GM12878 (cell line): ENCODE results near the gene MIER1. TPM values are rescaled to one million over a fixed set of nuclear protein-coding genes. Genes with fewer than 3 reads are reported as not detected.

ENCODE experiments used
- BHLHE40 ChIP-seq, 2 experiments: fragments of 450-650 bp in 1 of 2; IDR thresholded peaks; 2 replicates each; pipeline ENCODE4 v1.6.1; 2011 to 2017; ENCODE audit warnings: low read depth in 2 of 2, borderline replicate concordance in 1 of 2, improper control_type of control experiment in 1 of 2, low read length in 1 of 2, mild to moderate bottlenecking in 1 of 2
- CEBPB ChIP-seq, 2 experiments: fragments of 150-350 bp in 1 of 2; IDR thresholded peaks; 2 replicates each; pipeline ENCODE4 v1.6.1; 2012 to 2014; ENCODE audit warnings: low read depth in 2 of 2, low read length in 2 of 2, borderline replicate concordance in 1 of 2, inconsistent platforms in 1 of 2
- EP300 ChIP-seq, 2 experiments: fragments of 150-350 bp in 1 of 2; IDR thresholded peaks; 2 replicates each; pipeline ENCODE4 v1.6.1; 2011 to 2012; ENCODE audit warnings: low read depth in 2 of 2, low read length in 2 of 2, borderline replicate concordance in 1 of 2, improper control_type of control experiment in 1 of 2, inconsistent platforms in 1 of 2; ENCODE audit not compliant: control insufficient read depth in 1 of 2
- GABPA ChIP-seq: IDR thresholded peaks from 2 replicates; pipeline ENCODE4 v1.6.1; 2014; ENCODE audit warnings: antibody characterized with exemption, low read depth, mild to moderate bottlenecking, inconsistent platforms
- GATAD2B ChIP-seq: fragments of 450-650 bp; conservative IDR thresholded peaks from 2 replicates; pipeline ENCODE4 v1.6.1; 2017; ENCODE audit warnings: low read depth, mild to moderate bottlenecking, moderate library complexity
- HDAC2 ChIP-seq: fragments of 200-600 bp; sonication (generic); IDR thresholded peaks from 2 replicates; pipeline ENCODE4 v1.6.1; 2017
- JUND ChIP-seq: IDR thresholded peaks from 2 replicates; pipeline ENCODE4 v1.6.1; 2012; ENCODE audit warnings: low read depth, mild to moderate bottlenecking, low read length, improper control_type of control experiment, moderate library complexity
- PAX5 ChIP-seq: IDR thresholded peaks from 2 replicates; pipeline ENCODE4 v1.6.1; 2011; ENCODE audit warnings: low read depth, low read length, borderline replicate concordance
- PAX8 ChIP-seq: fragments of 450-650 bp; IDR thresholded peaks from 2 replicates; pipeline ENCODE4 v1.6.1; 2017; ENCODE audit warnings: mild to moderate bottlenecking, moderate library complexity
- RUNX3 ChIP-seq: IDR thresholded peaks from 2 replicates; pipeline ENCODE4 v1.6.1; 2012; ENCODE audit warnings: low read length, inconsistent platforms
- SRF ChIP-seq, 2 experiments: IDR thresholded peaks; 2 replicates each; pipeline ENCODE4 v1.6.1; 2011; ENCODE audit warnings: low read depth in 2 of 2, low read length in 2 of 2, mild to moderate bottlenecking in 1 of 2, moderate library complexity in 1 of 2
- WRNIP1 ChIP-seq: IDR thresholded peaks from 2 replicates; pipeline ENCODE4 v1.6.1; 2011; ENCODE audit warnings: low read depth, low read length, improper control_type of control experiment, borderline replicate concordance
- ZZZ3 ChIP-seq: IDR thresholded peaks from 2 replicates; pipeline ENCODE4 v1.6.1; 2011; ENCODE audit warnings: low read depth; ENCODE audit not compliant: control insufficient read depth, insufficient read length
- polyA plus RNA-seq, 11 experiments: library from polyadenylated mRNA; depleted of rRNA in 4 of 11; unstranded in 6 of 11; stranded (reverse) in 5 of 11; fragments of >200 nt; fragmentation: Nextera tagmentation in 4 of 11; fragmentation: Illumina TruSeq in 1 of 11; extraction: Ambion mirVana in 4 of 11; extraction: Trizol in 1 of 11; gene quantifications; 1 replicate in 1 of 11; 2 replicates in 10 of 11; pipeline versions ENCODE4 v1.2.1 to v1.2.3, GENCODE V29; 2011 to 2016; ENCODE audit warnings: inconsistent platforms in 2 of 11, missing spikeins in 2 of 11, low read depth in 1 of 11
- total RNA-seq, 4 experiments: library from RNA; depleted of rRNA in 3 of 4; stranded (reverse); fragments of >200 nt in 3 of 4; fragmentation: Illumina TruSeq in 1 of 4; extraction: Trizol in 1 of 4; gene quantifications; 2 replicates each; pipeline versions ENCODE4 v1.2.1 to v1.2.3, GENCODE V29; 2013 to 2021
- TF ChIP-seq, protein P1 (sequence below), 3 experiments: IDR thresholded peaks in 2 of 3; conservative IDR thresholded peaks in 1 of 3; 2 replicates each; pipeline ENCODE4 v1.5.1; 2011; ENCODE audit warnings: low read depth in 3 of 3, low read length in 3 of 3, mild to moderate bottlenecking in 3 of 3, control low read depth in 2 of 3, moderate library complexity in 2 of 3, inconsistent platforms in 1 of 3, mixed read lengths in 1 of 3; ENCODE audit not compliant: control insufficient read depth in 2 of 3, insufficient read depth in 1 of 3; ENCODE audit errors: extremely low read depth in 1 of 3
- TF ChIP-seq, protein P2 (sequence below): fragments of 450-650 bp; formaldehyde crosslinking; IDR thresholded peaks from 2 replicates; pipeline ENCODE4 v1.4.0; 2020; ENCODE audit warnings: mild to moderate bottlenecking, moderate library complexity
- TF ChIP-seq, protein P3 (sequence below): fragments of 150-350 bp; IDR thresholded peaks from 2 replicates; pipeline ENCODE4 v1.6.1; 2016; ENCODE audit warnings: low read depth, low read length
- TF ChIP-seq, protein P4 (sequence below): fragments of 450-650 bp; IDR thresholded peaks from 2 replicates; pipeline ENCODE4 v1.6.1; 2017; ENCODE audit warnings: mild to moderate bottlenecking, low read depth, inconsistent platforms; ENCODE audit not compliant: poor library complexity, severe bottlenecking

Gene MIER1
- total and polyA plus RNA-seq, 10 of the 15 experiments (the other 5 are each of a cell fraction or from before 2014, with no cell fraction given), result 13.6 to 39.8 (median 25.7) TPM

DNA sequence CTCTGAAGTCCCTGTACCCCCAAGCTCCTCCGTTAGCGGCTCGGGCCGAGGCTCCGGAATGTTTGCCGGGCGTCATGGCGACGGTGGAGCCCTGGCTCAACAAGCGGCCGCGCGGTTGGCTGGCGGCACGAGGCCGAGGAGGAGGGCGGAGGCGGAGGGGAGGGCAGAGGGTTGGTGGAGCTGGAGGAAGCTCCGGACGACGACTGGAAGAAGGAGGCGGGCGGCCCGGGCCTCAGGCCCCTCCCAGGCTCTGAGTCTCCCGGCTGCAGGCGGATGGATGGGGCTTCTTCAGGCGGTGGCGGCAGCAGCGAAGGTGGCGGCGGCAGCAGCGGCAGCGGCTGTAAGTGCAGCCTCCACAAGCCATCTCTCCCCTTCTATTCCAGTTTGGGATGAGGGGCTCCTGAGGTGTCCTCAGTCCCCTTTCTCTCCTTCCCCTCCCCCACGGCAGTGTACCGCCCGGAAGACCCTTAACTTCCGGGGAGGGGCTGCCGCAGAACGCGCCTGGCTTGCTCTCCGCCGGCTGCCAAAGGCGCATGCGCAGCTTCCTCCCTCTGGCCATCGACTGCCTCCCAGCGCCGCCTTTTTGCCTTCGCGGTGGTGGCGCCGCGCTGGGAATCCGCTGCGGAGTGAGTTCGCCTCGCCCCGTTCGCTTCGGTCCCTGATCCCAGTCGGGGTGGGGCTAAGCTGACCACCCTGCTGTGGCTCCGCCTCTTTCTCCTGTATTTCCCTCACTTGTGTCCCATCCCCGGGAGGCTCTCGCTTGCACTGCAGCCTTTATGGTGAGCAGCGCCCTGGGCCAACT, at the start of gene MIER1, which contains the start of gene DNAI4 (continued):
- no peak for TF ChIP-seq EP300 (IDR thresholded peaks at IDR 0.05; ENCODE audit: borderline replicate concordance in 1 of 2, control insufficient read depth in 1 of 2, low read depth in 2 of 2, low read length in 2 of 2)
- TF ChIP-seq, protein P1, sequence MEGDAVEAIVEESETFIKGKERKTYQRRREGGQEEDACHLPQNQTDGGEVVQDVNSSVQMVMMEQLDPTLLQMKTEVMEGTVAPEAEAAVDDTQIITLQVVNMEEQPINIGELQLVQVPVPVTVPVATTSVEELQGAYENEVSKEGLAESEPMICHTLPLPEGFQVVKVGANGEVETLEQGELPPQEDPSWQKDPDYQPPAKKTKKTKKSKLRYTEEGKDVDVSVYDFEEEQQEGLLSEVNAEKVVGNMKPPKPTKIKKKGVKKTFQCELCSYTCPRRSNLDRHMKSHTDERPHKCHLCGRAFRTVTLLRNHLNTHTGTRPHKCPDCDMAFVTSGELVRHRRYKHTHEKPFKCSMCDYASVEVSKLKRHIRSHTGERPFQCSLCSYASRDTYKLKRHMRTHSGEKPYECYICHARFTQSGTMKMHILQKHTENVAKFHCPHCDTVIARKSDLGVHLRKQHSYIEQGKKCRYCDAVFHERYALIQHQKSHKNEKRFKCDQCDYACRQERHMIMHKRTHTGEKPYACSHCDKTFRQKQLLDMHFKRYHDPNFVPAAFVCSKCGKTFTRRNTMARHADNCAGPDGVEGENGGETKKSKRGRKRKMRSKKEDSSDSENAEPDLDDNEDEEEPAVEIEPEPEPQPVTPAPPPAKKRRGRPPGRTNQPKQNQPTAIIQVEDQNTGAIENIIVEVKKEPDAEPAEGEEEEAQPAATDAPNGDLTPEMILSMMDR (IDR thresholded peaks at IDR 0.05 in 2 of 3, conservative IDR thresholded peaks at IDR 0.05 in 1 of 3; ENCODE audit: control insufficient read depth in 2 of 3, extremely low read depth in 1 of 3, insufficient read depth in 1 of 3, low read depth in 3 of 3, low read length in 3 of 3), result peak; percentile 14 to 30 (median 21); a peak in 3 of 6 replicates
- TF ChIP-seq CEBPB (IDR thresholded peaks at IDR 0.05; ENCODE audit: borderline replicate concordance in 1 of 2, low read depth in 2 of 2, low read length in 2 of 2), result no peak
- TF ChIP-seq PAX5, result no peak
- TF ChIP-seq, protein P2, sequence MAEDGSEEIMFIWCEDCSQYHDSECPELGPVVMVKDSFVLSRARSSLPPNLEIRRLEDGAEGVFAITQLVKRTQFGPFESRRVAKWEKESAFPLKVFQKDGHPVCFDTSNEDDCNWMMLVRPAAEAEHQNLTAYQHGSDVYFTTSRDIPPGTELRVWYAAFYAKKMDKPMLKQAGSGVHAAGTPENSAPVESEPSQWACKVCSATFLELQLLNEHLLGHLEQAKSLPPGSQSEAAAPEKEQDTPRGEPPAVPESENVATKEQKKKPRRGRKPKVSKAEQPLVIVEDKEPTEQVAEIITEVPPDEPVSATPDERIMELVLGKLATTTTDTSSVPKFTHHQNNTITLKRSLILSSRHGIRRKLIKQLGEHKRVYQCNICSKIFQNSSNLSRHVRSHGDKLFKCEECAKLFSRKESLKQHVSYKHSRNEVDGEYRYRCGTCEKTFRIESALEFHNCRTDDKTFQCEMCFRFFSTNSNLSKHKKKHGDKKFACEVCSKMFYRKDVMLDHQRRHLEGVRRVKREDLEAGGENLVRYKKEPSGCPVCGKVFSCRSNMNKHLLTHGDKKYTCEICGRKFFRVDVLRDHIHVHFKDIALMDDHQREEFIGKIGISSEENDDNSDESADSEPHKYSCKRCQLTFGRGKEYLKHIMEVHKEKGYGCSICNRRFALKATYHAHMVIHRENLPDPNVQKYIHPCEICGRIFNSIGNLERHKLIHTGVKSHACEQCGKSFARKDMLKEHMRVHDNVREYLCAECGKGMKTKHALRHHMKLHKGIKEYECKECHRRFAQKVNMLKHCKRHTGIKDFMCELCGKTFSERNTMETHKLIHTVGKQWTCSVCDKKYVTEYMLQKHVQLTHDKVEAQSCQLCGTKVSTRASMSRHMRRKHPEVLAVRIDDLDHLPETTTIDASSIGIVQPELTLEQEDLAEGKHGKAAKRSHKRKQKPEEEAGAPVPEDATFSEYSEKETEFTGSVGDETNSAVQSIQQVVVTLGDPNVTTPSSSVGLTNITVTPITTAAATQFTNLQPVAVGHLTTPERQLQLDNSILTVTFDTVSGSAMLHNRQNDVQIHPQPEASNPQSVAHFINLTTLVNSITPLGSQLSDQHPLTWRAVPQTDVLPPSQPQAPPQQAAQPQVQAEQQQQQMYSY (CRISPR knock-in tag), result no peak
- TF ChIP-seq HDAC2, result no peak
- no peak; the same call in 1 of the 2 replicates for TF ChIP-seq RUNX3
- peak; percentile 8 to 74; a peak in 3 of 4 replicates for TF ChIP-seq BHLHE40 (IDR thresholded peaks at IDR 0.05; ENCODE audit: borderline replicate concordance in 1 of 2, low read depth in 2 of 2, low read length in 1 of 2)
- no peak for TF ChIP-seq SRF (IDR thresholded peaks at IDR 0.05; ENCODE audit: low read depth in 2 of 2, low read length in 2 of 2)
- no peak for TF ChIP-seq JUND
- TF ChIP-seq, protein P3, sequence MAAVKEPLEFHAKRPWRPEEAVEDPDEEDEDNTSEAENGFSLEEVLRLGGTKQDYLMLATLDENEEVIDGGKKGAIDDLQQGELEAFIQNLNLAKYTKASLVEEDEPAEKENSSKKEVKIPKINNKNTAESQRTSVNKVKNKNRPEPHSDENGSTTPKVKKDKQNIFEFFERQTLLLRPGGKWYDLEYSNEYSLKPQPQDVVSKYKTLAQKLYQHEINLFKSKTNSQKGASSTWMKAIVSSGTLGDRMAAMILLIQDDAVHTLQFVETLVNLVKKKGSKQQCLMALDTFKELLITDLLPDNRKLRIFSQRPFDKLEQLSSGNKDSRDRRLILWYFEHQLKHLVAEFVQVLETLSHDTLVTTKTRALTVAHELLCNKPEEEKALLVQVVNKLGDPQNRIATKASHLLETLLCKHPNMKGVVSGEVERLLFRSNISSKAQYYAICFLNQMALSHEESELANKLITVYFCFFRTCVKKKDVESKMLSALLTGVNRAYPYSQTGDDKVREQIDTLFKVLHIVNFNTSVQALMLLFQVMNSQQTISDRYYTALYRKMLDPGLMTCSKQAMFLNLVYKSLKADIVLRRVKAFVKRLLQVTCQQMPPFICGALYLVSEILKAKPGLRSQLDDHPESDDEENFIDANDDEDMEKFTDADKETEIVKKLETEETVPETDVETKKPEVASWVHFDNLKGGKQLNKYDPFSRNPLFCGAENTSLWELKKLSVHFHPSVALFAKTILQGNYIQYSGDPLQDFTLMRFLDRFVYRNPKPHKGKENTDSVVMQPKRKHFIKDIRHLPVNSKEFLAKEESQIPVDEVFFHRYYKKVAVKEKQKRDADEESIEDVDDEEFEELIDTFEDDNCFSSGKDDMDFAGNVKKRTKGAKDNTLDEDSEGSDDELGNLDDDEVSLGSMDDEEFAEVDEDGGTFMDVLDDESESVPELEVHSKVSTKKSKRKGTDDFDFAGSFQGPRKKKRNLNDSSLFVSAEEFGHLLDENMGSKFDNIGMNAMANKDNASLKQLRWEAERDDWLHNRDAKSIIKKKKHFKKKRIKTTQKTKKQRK, result no peak
- TF ChIP-seq GABPA, result peak; percentile 85
- TF ChIP-seq, protein P4, sequence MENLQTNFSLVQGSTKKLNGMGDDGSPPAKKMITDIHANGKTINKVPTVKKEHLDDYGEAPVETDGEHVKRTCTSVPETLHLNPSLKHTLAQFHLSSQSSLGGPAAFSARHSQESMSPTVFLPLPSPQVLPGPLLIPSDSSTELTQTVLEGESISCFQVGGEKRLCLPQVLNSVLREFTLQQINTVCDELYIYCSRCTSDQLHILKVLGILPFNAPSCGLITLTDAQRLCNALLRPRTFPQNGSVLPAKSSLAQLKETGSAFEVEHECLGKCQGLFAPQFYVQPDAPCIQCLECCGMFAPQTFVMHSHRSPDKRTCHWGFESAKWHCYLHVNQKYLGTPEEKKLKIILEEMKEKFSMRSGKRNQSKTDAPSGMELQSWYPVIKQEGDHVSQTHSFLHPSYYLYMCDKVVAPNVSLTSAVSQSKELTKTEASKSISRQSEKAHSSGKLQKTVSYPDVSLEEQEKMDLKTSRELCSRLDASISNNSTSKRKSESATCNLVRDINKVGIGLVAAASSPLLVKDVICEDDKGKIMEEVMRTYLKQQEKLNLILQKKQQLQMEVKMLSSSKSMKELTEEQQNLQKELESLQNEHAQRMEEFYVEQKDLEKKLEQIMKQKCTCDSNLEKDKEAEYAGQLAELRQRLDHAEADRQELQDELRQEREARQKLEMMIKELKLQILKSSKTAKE, result peak; percentile 15
- no peak for TF ChIP-seq PAX8
- TF ChIP-seq GATAD2B, result peak; percentile 72
- no peak for TF ChIP-seq ZZZ3
- no peak for TF ChIP-seq WRNIP1
